Measurements from ENCODE around the gene NTPCR. TPM values are rescaled to one million over a fixed set of nuclear protein-coding genes. Genes with fewer than 3 reads are reported as not detected.

NTPCR gene
- total RNA-seq, 1 experiment from 2014 or later = 45.3 TPM

DNA sequence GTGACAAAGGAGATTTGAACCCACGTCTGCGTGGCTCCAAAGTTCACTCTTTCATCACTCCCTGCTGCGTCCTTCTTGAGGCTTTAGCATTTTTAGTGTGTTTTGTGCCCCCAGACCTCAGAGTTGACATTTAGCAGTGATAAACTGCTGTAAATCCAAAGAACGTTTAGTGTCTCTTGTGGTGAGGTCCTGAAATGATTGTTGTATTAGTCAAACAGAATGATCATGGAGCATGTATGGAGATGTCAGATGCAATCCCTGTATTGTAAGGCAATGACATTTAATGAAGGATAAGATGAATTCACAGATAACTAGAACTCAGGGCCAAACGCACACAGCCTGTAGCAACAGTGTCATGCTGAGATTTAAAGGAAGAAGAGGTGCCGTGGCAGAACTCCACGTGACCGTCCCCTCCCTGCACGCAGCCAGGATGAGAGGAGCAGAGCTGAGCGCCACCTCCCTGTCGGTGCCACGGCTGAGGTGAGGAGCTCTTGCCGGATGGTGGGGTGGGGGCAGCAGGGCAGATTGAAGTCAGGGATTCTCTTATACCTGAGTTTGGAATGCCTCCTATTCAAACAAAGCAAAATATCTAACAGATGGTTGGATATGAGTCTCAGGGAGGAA is 30.1 kb downstream of the NTPCR start:
- Histone ChIP-seq H4K20me1 (ENCODE audit: insufficient read depth) (no peaks in the 10 kb centered on the region; the same call in 1 of the 2 replicates), H3K9me2 (ENCODE audit: insufficient read depth) (no peaks in the 10 kb centered on the region), H2AFZ (no peak overlapping the region), H3K4me1 (replicated peaks; ENCODE audit: insufficient read depth) (no peaks in the 10 kb centered on the region), H3K27ac (no peak overlapping the region), H3K27me3 (ENCODE audit: insufficient read depth, low read depth) (no peaks in the 10 kb centered on the region), H3K9me3 (ENCODE audit: insufficient read depth, low read depth) (no peaks in the 10 kb centered on the region), H3K36me3 (ENCODE audit: low read depth) (no peaks in the 10 kb centered on the region), H3K4me2 (no peak overlapping the region), H3F3A (ENCODE audit: insufficient read depth, low read depth) (peaks cover 5% of the 10 kb centered on the region; the same call in 1 of the 2 replicates), H3K4me3 (no peak overlapping the region), H3K79me2 (ENCODE audit: low read depth) (no peaks in the 10 kb centered on the region)
- intact Hi-C loops (cut with micrococcal nuclease; ENCODE audit: unreplicated experiment) = no loop called here
- TF ChIP-seq, protein P1, sequence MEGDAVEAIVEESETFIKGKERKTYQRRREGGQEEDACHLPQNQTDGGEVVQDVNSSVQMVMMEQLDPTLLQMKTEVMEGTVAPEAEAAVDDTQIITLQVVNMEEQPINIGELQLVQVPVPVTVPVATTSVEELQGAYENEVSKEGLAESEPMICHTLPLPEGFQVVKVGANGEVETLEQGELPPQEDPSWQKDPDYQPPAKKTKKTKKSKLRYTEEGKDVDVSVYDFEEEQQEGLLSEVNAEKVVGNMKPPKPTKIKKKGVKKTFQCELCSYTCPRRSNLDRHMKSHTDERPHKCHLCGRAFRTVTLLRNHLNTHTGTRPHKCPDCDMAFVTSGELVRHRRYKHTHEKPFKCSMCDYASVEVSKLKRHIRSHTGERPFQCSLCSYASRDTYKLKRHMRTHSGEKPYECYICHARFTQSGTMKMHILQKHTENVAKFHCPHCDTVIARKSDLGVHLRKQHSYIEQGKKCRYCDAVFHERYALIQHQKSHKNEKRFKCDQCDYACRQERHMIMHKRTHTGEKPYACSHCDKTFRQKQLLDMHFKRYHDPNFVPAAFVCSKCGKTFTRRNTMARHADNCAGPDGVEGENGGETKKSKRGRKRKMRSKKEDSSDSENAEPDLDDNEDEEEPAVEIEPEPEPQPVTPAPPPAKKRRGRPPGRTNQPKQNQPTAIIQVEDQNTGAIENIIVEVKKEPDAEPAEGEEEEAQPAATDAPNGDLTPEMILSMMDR (conservative IDR thresholded peaks at IDR 0.05) = no peak
- TF ChIP-seq EZH2 (IDR thresholded peaks at IDR 0.05; ENCODE audit: low read depth) = no peak
- BruUV-seq (replicated peaks) = no TSS peak
- ChIA-PET POLR2A (ENCODE audit: unreplicated experiment) (interaction anchor here (0.6 kb wide), 1 partner anchor 125 kb away, joined by 15 read pairs; no protein-coding TSS in a partner anchor), CTCF (no interaction called here)
- no peak for DNase-seq

DNA sequence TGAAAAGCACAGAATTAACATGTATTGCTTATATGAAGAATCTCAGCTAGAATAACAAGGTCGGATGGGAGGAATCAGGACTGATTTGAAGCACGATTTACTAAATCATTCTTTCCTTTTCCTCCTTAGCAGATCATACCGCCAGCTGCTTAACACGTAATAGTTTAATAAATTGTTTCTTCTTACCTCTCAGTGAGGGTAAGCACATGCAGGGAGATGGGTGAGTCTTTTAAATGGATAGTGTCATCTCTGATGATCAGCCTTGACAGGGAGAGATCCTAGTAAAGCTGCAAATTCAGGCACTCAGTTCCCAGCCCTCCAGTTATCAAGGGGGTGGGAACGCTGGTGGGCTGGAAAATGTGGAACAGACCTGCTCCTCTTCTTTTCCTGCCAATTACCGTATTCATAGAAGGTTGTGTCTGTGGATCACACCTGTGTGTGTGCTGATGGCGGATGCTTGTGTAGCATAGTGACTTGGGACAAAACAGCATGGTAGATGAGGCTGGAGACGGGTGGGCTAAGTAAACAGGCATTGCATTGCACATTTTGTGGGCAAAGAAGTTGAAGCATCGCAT is 30.7 kb downstream of the NTPCR start:
- no TSS peak for BruUV-seq (replicated peaks)
- H2AFZ ChIP-seq = no peak overlapping the region
- POLR2A ChIA-PET (ENCODE audit: unreplicated experiment) = interaction anchor here (0.6 kb wide), 1 partner anchor 125 kb away, joined by 15 read pairs; no protein-coding TSS in a partner anchor
- no peaks in the 10 kb centered on the region for H3K36me3 ChIP-seq (ENCODE audit: low read depth)
- no peaks in the 10 kb centered on the region for H3K79me2 ChIP-seq (ENCODE audit: low read depth)
- no peak overlapping the region for H3K4me2 ChIP-seq
- H3K27me3 ChIP-seq (ENCODE audit: insufficient read depth, low read depth) = no peaks in the 10 kb centered on the region
- no peaks in the 10 kb centered on the region for H3K9me2 ChIP-seq (ENCODE audit: insufficient read depth)
- intact Hi-C loops (cut with micrococcal nuclease; ENCODE audit: unreplicated experiment) = no loop called here
- H3K9me3 ChIP-seq (ENCODE audit: insufficient read depth, low read depth) = no peaks in the 10 kb centered on the region
- no peak for DNase-seq
- no peaks in the 10 kb centered on the region; the same call in 1 of the 2 replicates for H4K20me1 ChIP-seq (ENCODE audit: insufficient read depth)
- H3K27ac ChIP-seq = no peak overlapping the region
- peaks cover 5% of the 10 kb centered on the region; the same call in 1 of the 2 replicates for H3F3A ChIP-seq (ENCODE audit: insufficient read depth, low read depth)
- TF ChIP-seq, protein P1 (conservative IDR thresholded peaks at IDR 0.05) = no peak
- TF ChIP-seq EZH2 (IDR thresholded peaks at IDR 0.05; ENCODE audit: low read depth) = no peak
- CTCF ChIA-PET = interaction anchor here (0.5 kb wide), 1 partner anchor 137 kb away, joined by 3 read pairs; no protein-coding TSS in a partner anchor
- no peak overlapping the region for H3K4me3 ChIP-seq
- no peaks in the 10 kb centered on the region for H3K4me1 ChIP-seq (replicated peaks; ENCODE audit: insufficient read depth)

DNA sequence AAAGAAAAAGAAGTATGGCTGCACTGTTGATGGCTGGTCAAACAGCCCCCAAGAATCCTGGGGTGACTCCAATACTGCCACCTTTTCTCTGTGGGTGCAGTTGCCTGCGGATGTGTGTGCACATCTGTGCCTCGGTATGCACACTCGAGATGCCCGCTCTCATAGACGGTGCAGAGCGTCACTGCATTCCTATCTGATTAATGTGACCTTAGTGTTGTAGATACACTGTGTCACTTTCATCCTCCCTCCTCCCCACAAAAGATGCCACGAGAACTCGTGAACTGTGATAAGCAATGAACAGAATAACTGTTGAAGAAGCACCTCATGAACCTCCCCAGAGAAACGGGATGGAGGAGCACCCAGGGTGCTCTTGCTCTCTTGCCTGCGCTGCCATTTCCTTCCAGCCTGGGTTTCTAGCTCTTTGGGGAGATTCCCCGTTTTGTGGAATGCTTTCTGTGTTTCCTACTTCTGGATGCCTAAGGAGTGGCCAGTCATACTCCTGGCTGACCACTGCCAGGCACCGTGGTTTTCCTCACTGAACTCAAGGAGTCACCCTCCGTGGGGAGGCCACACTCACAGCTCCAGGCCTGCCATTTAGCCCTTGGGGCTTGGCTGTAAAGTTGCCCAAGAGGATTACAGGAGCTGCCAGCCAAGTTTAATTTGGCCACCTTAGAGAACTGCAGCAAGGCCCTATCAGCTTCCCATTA is 32.0 kb downstream of the NTPCR start:
- Histone ChIP-seq H3K27me3 (ENCODE audit: insufficient read depth, low read depth) (no peaks in the 10 kb centered on the region), H3K4me3 (no peak overlapping the region), H2AFZ (no peak overlapping the region), H3K4me2 (no peak overlapping the region), H3K79me2 (ENCODE audit: low read depth) (no peaks in the 10 kb centered on the region), H3K9me3 (ENCODE audit: insufficient read depth, low read depth) (no peaks in the 10 kb centered on the region), H3K27ac (no peak overlapping the region), H3F3A (ENCODE audit: insufficient read depth, low read depth) (peaks cover 5% of the 10 kb centered on the region; the same call in 1 of the 2 replicates), H3K4me1 (replicated peaks; ENCODE audit: insufficient read depth) (no peaks in the 10 kb centered on the region), H3K9me2 (ENCODE audit: insufficient read depth) (no peaks in the 10 kb centered on the region), H3K36me3 (ENCODE audit: low read depth) (no peaks in the 10 kb centered on the region), H4K20me1 (ENCODE audit: insufficient read depth) (no peaks in the 10 kb centered on the region; the same call in 1 of the 2 replicates)
- POLR2A ChIA-PET (ENCODE audit: unreplicated experiment) = interaction anchor here (0.8 kb wide), 1 partner anchor 131 kb away, joined by 3 read pairs; no protein-coding TSS in a partner anchor
- no TSS peak for BruUV-seq (replicated peaks)
- TF ChIP-seq, protein P1 (conservative IDR thresholded peaks at IDR 0.05) = no peak
- no peak for TF ChIP-seq EZH2 (IDR thresholded peaks at IDR 0.05; ENCODE audit: low read depth)
- DNase-seq = peak; percentile 35 to 45
- intact Hi-C loops (cut with micrococcal nuclease; ENCODE audit: unreplicated experiment) = loop anchor here (2.0 kb wide), 2 partner anchors 32 to 130 kb away; partner anchors contain the start of gene NTPCR
- CTCF ChIA-PET = no interaction called here

All from PC-9 (cell line).